ENCODE results near the gene C11orf58.

Gene C11orf58

DNA sequence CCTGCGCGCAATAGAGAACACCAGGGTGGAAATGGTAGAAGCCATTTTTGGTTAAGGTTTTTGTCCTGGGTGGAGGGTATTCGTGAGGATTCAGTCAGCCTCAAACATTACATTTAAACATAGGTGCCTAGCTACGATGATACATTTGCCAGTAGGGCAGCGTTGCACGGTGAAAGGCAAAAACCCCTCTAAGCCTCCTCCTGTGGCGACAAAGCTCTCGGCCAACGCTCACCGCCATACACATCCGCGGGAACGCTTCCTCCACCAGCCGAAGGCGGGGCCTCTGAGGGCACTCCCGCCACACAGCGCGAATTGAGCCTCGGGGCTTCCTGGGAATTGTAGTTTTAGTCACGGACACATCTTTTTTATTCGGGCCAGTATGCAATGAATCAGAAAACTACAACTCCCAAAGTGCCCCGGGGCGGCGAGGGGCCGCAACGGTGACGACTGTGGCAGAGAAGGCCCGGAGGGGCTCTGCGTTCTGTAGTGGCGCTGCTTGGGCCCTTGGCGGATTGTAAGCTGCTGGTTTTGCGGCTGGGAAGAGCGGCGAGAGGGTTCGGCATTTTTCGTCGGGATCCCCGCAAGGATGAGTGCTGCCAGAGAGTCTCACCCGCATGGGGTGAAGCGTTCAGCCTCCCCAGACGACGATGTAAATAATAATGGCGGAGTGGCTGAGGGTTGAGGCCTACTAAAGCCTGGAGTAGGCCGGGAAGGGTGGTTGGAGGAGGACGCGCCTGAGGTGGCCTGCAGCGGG is at the start of gene C11orf58:
TSS of gene C11orf58 (plus strand) at position 455 of the 754 bp plus-strand sequence. CDS start at position 587, 132 bp downstream.
- H3K27ac ChIP-seq, result peak within 1 kb of the TSS; percentile 92
- TF ChIP-seq CTCF (conservative IDR thresholded peaks at IDR 0.05), result no peak

DNA sequence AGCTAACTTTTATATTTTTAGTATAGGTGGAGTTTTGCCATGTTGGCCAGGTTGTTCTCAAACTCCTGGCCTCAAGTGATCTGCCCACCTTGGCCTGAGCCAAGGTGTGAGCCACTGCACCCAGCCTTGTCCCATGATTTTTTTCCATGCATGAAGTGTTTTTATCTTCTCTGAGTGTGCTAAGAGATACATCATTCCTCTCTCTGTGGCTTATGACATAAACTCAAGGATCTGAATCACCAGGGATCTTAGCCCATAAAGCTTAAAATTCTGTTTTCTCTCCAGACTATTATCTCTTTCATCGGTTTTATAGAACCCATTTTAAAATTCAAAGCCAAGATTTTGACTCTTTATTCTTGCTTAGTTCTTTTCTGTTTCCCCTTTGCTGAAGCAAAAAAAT is 48.4 kb upstream of the C11orf58 start:
- H3K27ac ChIP-seq, result no peak overlapping the region
- TF ChIP-seq CTCF (conservative IDR thresholded peaks at IDR 0.05), result no peak

GRCh38 chr11:16703795-16704194 is 34.7 kb upstream of the C11orf58 start:
- H3K27ac ChIP-seq, result no peak overlapping the region
- TF ChIP-seq CTCF (conservative IDR thresholded peaks at IDR 0.05), result no peak

GRCh38 chr11:16713594-16713993 is 24.9 kb upstream of the C11orf58 start:
- H3K27ac ChIP-seq, result no peak overlapping the region
- no peak for TF ChIP-seq CTCF (conservative IDR thresholded peaks at IDR 0.05)

- no peak for TF ChIP-seq CTCF (conservative IDR thresholded peaks at IDR 0.05)
- H3K27ac ChIP-seq, result no peak overlapping the region
Measured at GRCh38 chr11:16722581-16723344, 15.7 kb upstream of the C11orf58 start.

- no peak for TF ChIP-seq CTCF (conservative IDR thresholded peaks at IDR 0.05)
- H3K27ac ChIP-seq, result no peak overlapping the region
Measured at GRCh38 chr11:16727806-16728205, 10.6 kb upstream of the C11orf58 start.

DNA sequence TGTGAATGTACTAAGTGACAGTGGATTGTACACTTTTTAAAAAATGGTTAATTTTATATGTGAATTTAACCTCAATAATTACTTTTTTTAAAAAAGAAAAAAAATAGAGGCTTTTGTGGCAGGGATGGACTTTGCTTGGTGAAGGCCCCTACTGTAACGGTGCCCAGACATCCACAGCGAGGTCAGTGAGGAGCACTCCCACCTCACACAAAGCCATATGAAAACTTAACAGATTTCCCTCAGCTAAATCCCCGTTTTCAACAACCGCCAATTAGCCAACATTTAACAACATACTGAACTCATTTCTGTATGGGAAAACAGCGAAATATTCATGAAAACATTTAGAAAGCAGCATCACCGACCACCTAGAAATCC is 642 bp upstream of the C11orf58 start:
- TF ChIP-seq CTCF (conservative IDR thresholded peaks at IDR 0.05), result no peak
- peak overlapping the region; percentile 92 for H3K27ac ChIP-seq

All from VCaP (cell line).